OCI-LY7 (cell line): ENCODE data around the gene ADARB2.

Experiments used
- EZH2phosphoT487 ChIP-seq: fragments of 200-600 bp; sonication (generic); IDR thresholded peaks from 2 replicates; pipeline ENCODE4 v1.6.1; 2018; ENCODE audit warnings: low read depth, borderline replicate concordance, mild to moderate bottlenecking, mixed run types, antibody characterized with exemption, low read length, moderate library complexity, mixed read lengths
- TF ChIP-seq, protein P1 (sequence below): fragments of 200-600 bp; sonication (generic); conservative IDR thresholded peaks from 2 replicates; pipeline ENCODE4 v1.5.1; 2014; ENCODE audit warnings: mild to moderate bottlenecking, antibody characterized with exemption, low read length, moderate library complexity, mixed read lengths

DNA sequence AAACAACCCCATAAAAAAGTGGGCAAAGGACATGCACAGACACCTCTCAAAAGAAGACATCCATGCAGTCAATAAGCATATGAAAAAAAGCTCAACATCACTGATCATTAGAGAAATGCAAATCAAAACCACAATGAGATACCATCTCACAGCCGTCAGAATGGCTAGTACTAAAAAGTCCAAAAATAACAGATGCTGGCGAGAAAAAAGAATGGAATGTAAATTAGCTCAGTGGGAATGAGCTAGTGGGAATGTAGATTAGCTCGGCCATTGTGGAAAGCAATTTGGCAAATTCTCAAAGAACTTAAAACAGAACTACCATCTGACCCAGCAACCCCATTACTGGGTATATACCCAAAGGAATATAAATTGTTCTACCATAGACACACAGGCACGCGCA, 394.1 kb downstream of the ADARB2 start:
- TF ChIP-seq, protein P1, sequence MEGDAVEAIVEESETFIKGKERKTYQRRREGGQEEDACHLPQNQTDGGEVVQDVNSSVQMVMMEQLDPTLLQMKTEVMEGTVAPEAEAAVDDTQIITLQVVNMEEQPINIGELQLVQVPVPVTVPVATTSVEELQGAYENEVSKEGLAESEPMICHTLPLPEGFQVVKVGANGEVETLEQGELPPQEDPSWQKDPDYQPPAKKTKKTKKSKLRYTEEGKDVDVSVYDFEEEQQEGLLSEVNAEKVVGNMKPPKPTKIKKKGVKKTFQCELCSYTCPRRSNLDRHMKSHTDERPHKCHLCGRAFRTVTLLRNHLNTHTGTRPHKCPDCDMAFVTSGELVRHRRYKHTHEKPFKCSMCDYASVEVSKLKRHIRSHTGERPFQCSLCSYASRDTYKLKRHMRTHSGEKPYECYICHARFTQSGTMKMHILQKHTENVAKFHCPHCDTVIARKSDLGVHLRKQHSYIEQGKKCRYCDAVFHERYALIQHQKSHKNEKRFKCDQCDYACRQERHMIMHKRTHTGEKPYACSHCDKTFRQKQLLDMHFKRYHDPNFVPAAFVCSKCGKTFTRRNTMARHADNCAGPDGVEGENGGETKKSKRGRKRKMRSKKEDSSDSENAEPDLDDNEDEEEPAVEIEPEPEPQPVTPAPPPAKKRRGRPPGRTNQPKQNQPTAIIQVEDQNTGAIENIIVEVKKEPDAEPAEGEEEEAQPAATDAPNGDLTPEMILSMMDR: no peak
- no peak for TF ChIP-seq EZH2phosphoT487
